H1 (cell line): Measurements from ENCODE around the gene CXCR1. TPM values are rescaled to one million over a fixed set of nuclear protein-coding genes. Genes with fewer than 3 reads are reported as not detected.

Experiments
- CTCF ChIA-PET: fragments of 300-600 bp; sonication (Branson Sonifier 250); formaldehyde crosslinking; loops from one replicate; lab custom pipeline; 2021; ENCODE audit not compliant: partially characterized antibody; lab: Charles Lee
- POLR2A ChIA-PET: fragments of 300-600 bp; sonication (Branson Sonifier 250); formaldehyde crosslinking; loops from one replicate; lab custom pipeline; 2021; ENCODE audit warnings: inconsistent platforms; ENCODE audit not compliant: partially characterized antibody; lab: Charles Lee
- DNase-seq, 2 experiments: peaks; one replicate each; pipeline versions ENCODE4 v3.0.0 to v3.0.0-alpha.2; 2010 to 2022; ENCODE audit warnings: low spot score in 2 of 2, low read depth in 1 of 2, mixed read lengths in 1 of 2
- FAIRE-seq: peaks from 2 replicates; lab custom pipeline; 2011; peaks lifted over from hg19 to GRCh38; lab: Jason Lieb, UNC
- H2AFZ ChIP-seq: 2 replicates; pipeline ENCODE4 v1.8.1; 2012; ENCODE audit warnings: low read length, inconsistent platforms
- H2AK5ac ChIP-seq: 2 replicates; pipeline ENCODE4 v1.6.1; 2013; ENCODE audit warnings: low read depth, low read length
- H2BK120ac ChIP-seq: replicated peaks from 2 replicates; pipeline ENCODE3; 2013; ENCODE audit warnings: low read depth, low read length, inconsistent platforms
- H2BK12ac ChIP-seq: 2 replicates; pipeline ENCODE4 v1.6.1; 2013; ENCODE audit warnings: low read depth, low read length
- H2BK15ac ChIP-seq: 2 replicates; pipeline ENCODE4 v1.6.1; 2013; ENCODE audit warnings: low read length
- H2BK20ac ChIP-seq: 2 replicates; pipeline ENCODE4 v1.6.1; 2013; ENCODE audit warnings: low read length
- H2BK5ac ChIP-seq: 2 replicates; pipeline ENCODE4 v1.6.1; 2013; ENCODE audit warnings: low read depth, low read length
- H3K14ac ChIP-seq: 2 replicates; pipeline ENCODE4 v1.6.1; 2013; ENCODE audit warnings: inconsistent platforms; ENCODE audit not compliant: insufficient read length
- H3K18ac ChIP-seq: 2 replicates; pipeline ENCODE4 v1.6.1; 2013; ENCODE audit warnings: low read length; ENCODE audit errors: extremely low read depth
- H3K23ac ChIP-seq: 2 replicates; pipeline ENCODE4 v1.6.1; 2013; ENCODE audit warnings: inconsistent platforms; ENCODE audit not compliant: insufficient read length
- H3K23me2 ChIP-seq: 2 replicates; pipeline ENCODE4 v1.6.1; 2013; ENCODE audit warnings: low read depth, low read length
- H3K27ac ChIP-seq: 2 replicates; pipeline ENCODE4 v1.6.1; 2011; ENCODE audit warnings: low read depth, low read length, inconsistent platforms
- H3K27me3 ChIP-seq, 4 experiments: replicated peaks in 1 of 4; 1 replicate in 1 of 4; 2 replicates in 3 of 4; pipeline versions ENCODE4 v1.6.1 to v1.8.1; 2011 to 2013; ENCODE audit warnings: low read length in 3 of 4, mild to moderate bottlenecking in 3 of 4, inconsistent platforms in 2 of 4, mixed read lengths in 2 of 4, moderate library complexity in 1 of 4; ENCODE audit not compliant: control insufficient read depth in 3 of 4, insufficient read depth in 3 of 4; ENCODE audit errors: extremely low read depth in 1 of 4
- H3K36me3 ChIP-seq, 4 experiments: 2 replicates each; pipeline versions ENCODE4 v1.6.1 to v1.8.1; 2011 to 2013; ENCODE audit warnings: mild to moderate bottlenecking in 4 of 4, low read length in 3 of 4, moderate library complexity in 2 of 4, control low read depth in 1 of 4, inconsistent platforms in 1 of 4; ENCODE audit not compliant: insufficient read depth in 4 of 4, control insufficient read depth in 2 of 4
- H3K4ac ChIP-seq: replicated peaks from 2 replicates; pipeline ENCODE3; 2013; ENCODE audit warnings: low read length, low read depth, mixed read lengths, inconsistent platforms; ENCODE audit not compliant: insufficient read length
- H3K4me1 ChIP-seq, 4 experiments: replicated peaks in 1 of 4; 1 replicate in 1 of 4; 2 replicates in 3 of 4; pipeline versions ENCODE4 v1.6.1 to v1.8.1; 2011 to 2013; ENCODE audit warnings: low read length in 3 of 4, inconsistent platforms in 2 of 4, mixed read lengths in 1 of 4; ENCODE audit not compliant: insufficient read depth in 4 of 4, control insufficient read depth in 3 of 4
- H3K4me2 ChIP-seq, 2 experiments: 2 replicates each; pipeline versions ENCODE4 v1.6.1 to v1.8.1; 2011 to 2013; ENCODE audit warnings: low read depth in 2 of 2, low read length in 2 of 2, control low read depth in 1 of 2, inconsistent platforms in 1 of 2, mild to moderate bottlenecking in 1 of 2; ENCODE audit not compliant: insufficient read depth in 1 of 2
- H3K4me3 ChIP-seq, 4 experiments: fragments of 200-600, 300-600 bp in 1 of 4; sonication (generic), shearing (Covaris generic), sonication (Bioruptor Twin) in 1 of 4; 2 replicates each; pipeline versions ENCODE4 v1.5.1 to v1.8.1; 2011 to 2016; ENCODE audit warnings: low read length in 4 of 4, low read depth in 3 of 4, control low read depth in 2 of 4, inconsistent platforms in 2 of 4, mild to moderate bottlenecking in 2 of 4, mixed read lengths in 1 of 4, moderate library complexity in 1 of 4; ENCODE audit not compliant: insufficient read depth in 2 of 4; ENCODE audit errors: extremely low read depth in 1 of 4
- H3K56ac ChIP-seq: replicated peaks from 2 replicates; pipeline ENCODE3; 2013; ENCODE audit warnings: low read depth, mild to moderate bottlenecking, mixed read lengths, low read length, inconsistent platforms; ENCODE audit not compliant: insufficient read length
- H3K79me1 ChIP-seq: 2 replicates; pipeline ENCODE4 v1.6.1; 2013; ENCODE audit warnings: low read depth, low read length, control low read depth
- H3K79me2 ChIP-seq, 2 experiments: 2 replicates each; pipeline versions ENCODE4 v1.6.1 to v1.8.1; 2012 to 2013; ENCODE audit warnings: low read length in 2 of 2, mild to moderate bottlenecking in 2 of 2, inconsistent platforms in 1 of 2; ENCODE audit not compliant: insufficient read depth in 2 of 2, control insufficient read depth in 1 of 2
- H3K9ac ChIP-seq, 4 experiments: replicated peaks in 1 of 4; 1 replicate in 1 of 4; 2 replicates in 3 of 4; pipeline versions ENCODE4 v1.6.1 to v1.8.1; 2011 to 2013; ENCODE audit warnings: low read depth in 3 of 4, low read length in 3 of 4, control low read depth in 2 of 4, mild to moderate bottlenecking in 2 of 4, moderate library complexity in 2 of 4, inconsistent platforms in 1 of 4; ENCODE audit errors: extremely low read depth in 1 of 4
- H3K9me3 ChIP-seq, 2 experiments: 2 replicates each; pipeline versions ENCODE4 v1.6.1 to v1.8.1; 2012 to 2013; ENCODE audit warnings: mild to moderate bottlenecking in 2 of 2, moderate library complexity in 2 of 2, control low read depth in 1 of 2, inconsistent platforms in 1 of 2, low read depth in 1 of 2, low read length in 1 of 2, mixed read lengths in 1 of 2; ENCODE audit not compliant: insufficient read depth in 2 of 2
- H4K20me1 ChIP-seq, 2 experiments: replicated peaks in 1 of 2; 2 replicates each; pipeline versions ENCODE3 to v1.8.1; 2011 to 2013; ENCODE audit warnings: inconsistent platforms in 2 of 2, low read length in 2 of 2, mild to moderate bottlenecking in 1 of 2; ENCODE audit not compliant: insufficient read depth in 2 of 2, control insufficient read depth in 1 of 2
- H4K5ac ChIP-seq: 2 replicates; pipeline ENCODE4 v1.6.1; 2013; ENCODE audit warnings: low read length, low read depth, mixed read lengths, inconsistent platforms; ENCODE audit not compliant: insufficient read length
- H4K8ac ChIP-seq: 2 replicates; pipeline ENCODE4 v1.8.0; 2013; ENCODE audit warnings: mild to moderate bottlenecking, moderate library complexity, low read length, inconsistent platforms; ENCODE audit not compliant: insufficient read depth; ENCODE audit errors: extremely low read depth
- H4K91ac ChIP-seq: replicated peaks from 2 replicates; pipeline ENCODE3; 2013; ENCODE audit warnings: low read length, mixed read lengths, inconsistent platforms; ENCODE audit not compliant: insufficient read length
- CHD1 ChIP-seq: IDR thresholded peaks from 2 replicates; pipeline ENCODE4 v1.6.1; 2012; ENCODE audit warnings: low read depth, low read length, improper control_type of control experiment
- HDAC2 ChIP-seq, 2 experiments: fragments of 300-600 bp in 1 of 2; sonication (generic) in 1 of 2; IDR thresholded peaks; 2 replicates each; pipeline ENCODE4 v1.6.1; 2011 to 2012; ENCODE audit warnings: low read depth in 2 of 2, low read length in 2 of 2, mild to moderate bottlenecking in 2 of 2, moderate library complexity in 2 of 2, borderline replicate concordance in 1 of 2, inconsistent platforms in 1 of 2
- KDM4A ChIP-seq: IDR thresholded peaks from one replicate; pipeline ENCODE4 v1.7.1; 2012; ENCODE audit warnings: low read depth, mild to moderate bottlenecking, moderate library complexity, low read length, inconsistent platforms; ENCODE audit not compliant: severe bottlenecking
- NANOG ChIP-seq: IDR thresholded peaks from 2 replicates; pipeline ENCODE4 v1.6.1; 2011; ENCODE audit warnings: low read length, low read depth, mild to moderate bottlenecking, inconsistent platforms; ENCODE audit not compliant: insufficient read depth, poor library complexity, severe bottlenecking
- RBBP5 ChIP-seq: IDR thresholded peaks from 2 replicates; pipeline ENCODE4 v1.7.1; 2012; ENCODE audit warnings: low read depth, mild to moderate bottlenecking, inconsistent platforms, low read length, moderate library complexity, borderline replicate concordance
- SIN3A ChIP-seq, 2 experiments: IDR thresholded peaks in 1 of 2; conservative IDR thresholded peaks in 1 of 2; 2 replicates each; pipeline ENCODE4 v1.6.1; 2011 to 2012; ENCODE audit warnings: low read length in 2 of 2, improper control_type of control experiment in 1 of 2, low read depth in 1 of 2, mild to moderate bottlenecking in 1 of 2
- SP2 ChIP-seq: IDR thresholded peaks from 2 replicates; pipeline ENCODE4 v1.6.1; 2012; ENCODE audit warnings: mild to moderate bottlenecking, low read length, inconsistent platforms
- TEAD4 ChIP-seq: IDR thresholded peaks from 2 replicates; pipeline ENCODE4 v1.6.1; 2012; ENCODE audit warnings: low read depth, low read length, inconsistent platforms, mixed read lengths
- YY1 ChIP-seq: IDR thresholded peaks from 2 replicates; pipeline ENCODE4 v1.6.1; 2011; ENCODE audit warnings: low read depth, mild to moderate bottlenecking, low read length
- ZNF274 ChIP-seq: IDR thresholded peaks from 2 replicates; pipeline ENCODE4 v1.7.0; 2012; ENCODE audit warnings: low read length, borderline replicate concordance; ENCODE audit errors: extremely low read depth
- WGBS, 2 experiments: shearing (Covaris generic) in 1 of 2; methylation state at CpG; one replicate each; pipeline versions ENCODE4 v1.1.6 to v1.1.7; 2013 to 2015; ENCODE audit warnings: low lambda C conversion rate in 2 of 2, mixed read lengths in 2 of 2, inconsistent platforms in 1 of 2, low coverage in 1 of 2, missing lambda C conversion rate in 1 of 2; ENCODE audit not compliant: insufficient replicate concordance in 2 of 2, insufficient coverage in 1 of 2, insufficient read length in 1 of 2; ENCODE audit errors: extremely low coverage in 1 of 2, missing lambda C conversion rate in 1 of 2; 5-methylcytosine and 5-hydroxymethylcytosine counted together
- polyA plus RNA-seq, 7 experiments: library from polyadenylated mRNA; depleted of rRNA in 3 of 7; stranded (reverse) in 5 of 7; unstranded in 2 of 7; fragments of >200 nt in 5 of 7; fragments of 200-250 nt in 2 of 7; gene quantifications; 1 replicate in 5 of 7; 2 replicates in 1 of 7; 4 replicates in 1 of 7; pipeline versions ENCODE4 v1.2.1 to v1.2.3, GENCODE V29; 2011 to 2013; ENCODE audit warnings: missing spikeins in 2 of 7, mixed read lengths in 2 of 7
- total RNA-seq: library from RNA; stranded (reverse); fragmentation: NEBNext Ultra II Directional; extraction: Animal tissue kit (Norgen Biotek cat#: 25700); gene quantifications from 2 replicates; pipeline ENCODE4 v1.2.1, GENCODE V29; 2021
- TF ChIP-seq, protein P1 (sequence below): IDR thresholded peaks from 2 replicates; pipeline ENCODE4 v1.6.1; 2012; ENCODE audit warnings: low read length, inconsistent platforms

CXCR1 gene
- total and polyA plus RNA-seq, 2 of the 8 experiments (the other 6 are each of a cell fraction or from before 2014, with no cell fraction given), result not detected

DNA sequence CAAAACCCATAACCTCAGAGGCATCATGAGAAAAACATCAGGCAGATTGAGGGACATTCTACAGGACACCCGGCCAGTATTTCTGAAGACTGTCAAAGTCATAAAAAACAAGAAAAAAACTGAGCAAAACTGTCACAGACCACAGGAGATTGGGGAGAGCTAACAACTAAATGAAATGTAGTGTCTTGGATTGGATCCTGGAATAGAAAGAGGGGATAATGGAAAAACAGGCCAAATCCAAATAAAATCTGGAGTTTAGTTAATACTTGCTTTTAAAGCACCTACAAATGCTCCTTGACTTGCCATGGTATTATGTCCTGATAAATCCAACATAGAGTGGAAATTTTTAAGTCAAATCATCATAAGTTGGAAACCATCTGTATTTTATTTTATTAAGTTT lies 17.6 kb upstream of the CXCR1 start:
- Histone ChIP-seq H4K5ac (no peak overlapping the region), H2BK15ac (no peak overlapping the region), H3K4me3 (no peak overlapping the region), H3K18ac (no peak overlapping the region), H4K8ac (no peak overlapping the region), H4K91ac (no peak overlapping the region), H3K27ac (no peak overlapping the region), H3K4me2 (no peak overlapping the region), H2AK5ac (no peak overlapping the region), H2BK120ac (no peak overlapping the region), H3K79me2 (no peaks in the 10 kb centered on the region), H3K14ac (no peak overlapping the region), H3K9ac (no peak overlapping the region), H2AFZ (no peak overlapping the region), H2BK20ac (no peak overlapping the region), H3K27me3 (no peaks in the 10 kb centered on the region), H4K20me1 (no peaks in the 10 kb centered on the region), H3K4me1 (peaks cover 0 to 4% (median 0%) of the 10 kb centered on the region in 4 experiments; a peak in 1 of 7 replicates), H3K56ac (no peak overlapping the region), H3K9me3 (0 out of 4 replicates have a peak, but pooled peaks cover 0 to 2% of the 10 kb centered on the region in 2 experiments), H3K4ac (no peak overlapping the region), H2BK5ac (no peak overlapping the region), H3K79me1 (no peaks in the 10 kb centered on the region), H3K23ac (no peak overlapping the region), H3K23me2 (no peaks in the 10 kb centered on the region), H3K36me3 (no peaks in the 10 kb centered on the region), H2BK12ac (no peak overlapping the region)
- POLR2A ChIA-PET, result interaction anchor here (0.9 to 1.8 kb wide), 2 partner anchors 11 to 67 kb away, joined by 3 read pairs; no protein-coding TSS in a partner anchor
- FAIRE-seq (no peak), DNase-seq (no peak)
- 82% methylated on average over 1 of the region's 1 CpG; no CpG with 5 or more reads in 1 of the 2 experiments for WGBS, 2 experiments
- CTCF ChIA-PET, result interaction anchor here (0.9 to 1.2 kb wide), 2 partner anchors 56 to 72 kb away, joined by 3 to 4 read pairs; no protein-coding TSS in a partner anchor
- no peak for TF ChIP-seq CHD1
- no peak for TF ChIP-seq SP2
- TF ChIP-seq TEAD4, result no peak
- TF ChIP-seq HDAC2 (IDR thresholded peaks at IDR 0.05; ENCODE audit: borderline replicate concordance in 1 of 2, low read depth in 2 of 2, low read length in 2 of 2), result no peak
- TF ChIP-seq, protein P1, sequence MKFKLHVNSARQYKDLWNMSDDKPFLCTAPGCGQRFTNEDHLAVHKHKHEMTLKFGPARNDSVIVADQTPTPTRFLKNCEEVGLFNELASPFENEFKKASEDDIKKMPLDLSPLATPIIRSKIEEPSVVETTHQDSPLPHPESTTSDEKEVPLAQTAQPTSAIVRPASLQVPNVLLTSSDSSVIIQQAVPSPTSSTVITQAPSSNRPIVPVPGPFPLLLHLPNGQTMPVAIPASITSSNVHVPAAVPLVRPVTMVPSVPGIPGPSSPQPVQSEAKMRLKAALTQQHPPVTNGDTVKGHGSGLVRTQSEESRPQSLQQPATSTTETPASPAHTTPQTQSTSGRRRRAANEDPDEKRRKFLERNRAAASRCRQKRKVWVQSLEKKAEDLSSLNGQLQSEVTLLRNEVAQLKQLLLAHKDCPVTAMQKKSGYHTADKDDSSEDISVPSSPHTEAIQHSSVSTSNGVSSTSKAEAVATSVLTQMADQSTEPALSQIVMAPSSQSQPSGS, result no peak
- TF ChIP-seq NANOG, result no peak
- no peak for TF ChIP-seq SIN3A (conservative IDR thresholded peaks at IDR 0.05 in 1 of 2, IDR thresholded peaks at IDR 0.05 in 1 of 2; ENCODE audit: low read depth in 1 of 2, low read length in 2 of 2)
- TF ChIP-seq YY1, result no peak
- TF ChIP-seq KDM4A, result no peak
- TF ChIP-seq ZNF274, result no peak
- TF ChIP-seq RBBP5, result no peak
